Esophagus muscularis mucosa (tissue), 4 donors: Measurements from ENCODE around the gene ZNF516. TPM values are rescaled to one million over a fixed set of nuclear protein-coding genes. Genes with fewer than 3 reads are reported as not detected.

Experiments used
- DNase-seq: peaks from one replicate; pipeline ENCODE4 v3.0.0-alpha.2; 2017; ENCODE audit errors: extremely low spot score
- H3K27ac ChIP-seq, 4 donors: fragments of 200-600 bp; sonication (generic); replicated peaks in 1 of 4; 1 replicate in 3 of 4; 2 replicates in 1 of 4; pipeline ENCODE4 v1.5.1; 2016 to 2019; ENCODE audit warnings: mild to moderate bottlenecking in 1 of 4
- H3K27me3 ChIP-seq, 4 donors: fragments of 200-600 bp; sonication (generic); one replicate each; pipeline versions ENCODE4 v1.5.1 to v1.6.0; 2016 to 2019
- H3K36me3 ChIP-seq, 4 donors: fragments of 200-600 bp; sonication (generic); one replicate each; pipeline ENCODE4 v1.5.1; 2016 to 2019
- H3K4me1 ChIP-seq, 4 donors: fragments of 200-600 bp; sonication (generic); one replicate each; pipeline ENCODE4 v1.5.1; 2016 to 2019
- H3K4me3 ChIP-seq, 4 donors: fragments of 200-600 bp; sonication (generic); 1 replicate in 2 of 4; 2 replicates in 2 of 4; pipeline ENCODE4 v1.5.1; 2016 to 2019; ENCODE audit warnings: mild to moderate bottlenecking in 4 of 4, moderate library complexity in 1 of 4
- H3K9me3 ChIP-seq, 4 donors: fragments of 200-600 bp; sonication (generic); 1 replicate in 3 of 4; 2 replicates in 1 of 4; pipeline ENCODE4 v1.5.1; 2016 to 2019
- EP300 ChIP-seq: sonication (generic); formaldehyde crosslinking; IDR thresholded peaks from one replicate; pipeline ENCODE4 v1.6.1; 2017; ENCODE audit warnings: antibody characterized with exemption
- POLR2A ChIP-seq: fragments of 450-650 bp; IDR thresholded peaks from one replicate; pipeline ENCODE4 v1.6.1; 2017; ENCODE audit warnings: antibody characterized with exemption, moderate library complexity, mild to moderate bottlenecking, low read depth
- POLR2AphosphoS5 ChIP-seq, 2 donors: sonication (generic); formaldehyde crosslinking; IDR thresholded peaks; one replicate each; pipeline ENCODE4 v1.6.1; 2017; ENCODE audit warnings: antibody characterized with exemption in 2 of 2
- WGBS: methylation state at CpG from one replicate; pipeline ENCODE4 v1.1.5; 2018; 5-methylcytosine and 5-hydroxymethylcytosine counted together
- intact Hi-C: fragments of 100-400 bp; cut with DNase I; formaldehyde crosslinking; loops from one replicate; pipeline ENCODE4 v1.15.1; 2023
- total RNA-seq, 4 donors: library from RNA; depleted of rRNA; stranded (reverse); fragments of >200 nt; gene quantifications; one replicate each; pipeline versions ENCODE4 v1.1.0 to v1.2.1, GENCODE V29; 2016
- TF ChIP-seq, protein P1 (sequence below), 3 experiments: fragments of 200-600 bp in 2 of 3; fragments of 450-650 bp in 1 of 3; sonication (generic) in 2 of 3; IDR thresholded peaks; one replicate each; pipeline ENCODE4 v1.5.1; 2017 to 2019; ENCODE audit warnings: antibody characterized with exemption in 3 of 3, mild to moderate bottlenecking in 2 of 3, moderate library complexity in 1 of 3

ZNF516 gene
- total RNA-seq, 4 donors from 2014 or later, result 28.5 to 44.9 (median 35.8) TPM

DNA sequence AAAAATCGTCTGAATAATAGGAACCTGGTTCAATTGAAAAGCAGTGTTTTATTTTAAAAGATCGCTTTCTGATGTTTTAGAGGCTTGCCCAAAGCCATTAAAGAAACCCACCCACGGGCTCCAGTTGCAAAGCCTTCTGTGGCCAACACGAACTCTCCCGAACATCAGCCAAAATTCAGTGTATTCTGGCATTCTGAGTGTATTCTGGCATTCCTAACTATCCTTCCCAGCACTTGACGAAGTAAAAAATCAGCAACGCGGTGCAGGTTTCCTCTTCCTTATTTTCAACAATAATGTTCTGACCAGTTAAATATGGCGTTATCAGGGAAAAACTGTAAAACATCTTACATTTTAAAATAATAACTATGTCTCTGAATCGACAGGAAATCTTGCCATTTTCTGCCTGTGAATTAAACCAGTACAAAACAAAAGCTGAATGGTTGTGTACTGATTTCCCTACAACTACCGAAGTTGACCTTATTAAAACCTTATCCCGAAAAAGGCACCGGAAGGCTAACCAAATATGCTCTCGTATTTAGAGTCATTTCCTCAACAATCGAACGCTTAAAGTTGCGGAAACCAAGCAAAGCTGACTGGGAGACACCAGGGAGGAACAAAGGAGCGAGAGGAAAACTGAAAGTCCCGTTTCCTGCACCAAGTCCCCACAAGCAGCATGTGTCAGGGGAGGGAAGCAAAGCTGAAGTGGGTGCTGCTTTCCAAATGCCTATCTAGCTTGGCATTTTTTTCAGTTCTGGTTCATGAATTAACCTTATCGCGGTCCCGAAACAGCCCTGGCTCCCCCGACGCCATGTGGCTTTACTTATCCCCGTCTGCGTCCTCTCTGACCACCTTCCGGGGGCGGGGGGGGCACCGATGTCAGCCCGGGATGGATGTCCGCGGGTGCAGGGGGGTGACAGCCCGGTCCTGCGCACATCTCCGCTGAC lies 44.3 kb downstream of the ZNF516 start:
- H3K27ac ChIP-seq, result peak overlapping the region; percentile 82 to 90 (median 86)
- no peaks in the 10 kb centered on the region for H3K36me3 ChIP-seq
- H3K4me3 ChIP-seq, result peak overlapping the region; percentile 58 to 70 (median 64)
- no peaks in the 10 kb centered on the region for H3K9me3 ChIP-seq
- H3K27me3 ChIP-seq, result no peaks in the 10 kb centered on the region
- TF ChIP-seq POLR2AphosphoS5 (IDR thresholded peaks at IDR 0.05), result peak; percentile 51 to 53
- TF ChIP-seq EP300, result no peak
- peaks cover 52 to 93% (median 90%) of the 10 kb centered on the region in 4 donors for H3K4me1 ChIP-seq
- intact Hi-C loops, result loop anchor here (5.0 kb wide), 1 partner anchor 37 kb away; no protein-coding TSS in a partner anchor
- DNase-seq, result no peak
- 2% methylated on average over 35 of the region's 35 CpGs for WGBS

DNA sequence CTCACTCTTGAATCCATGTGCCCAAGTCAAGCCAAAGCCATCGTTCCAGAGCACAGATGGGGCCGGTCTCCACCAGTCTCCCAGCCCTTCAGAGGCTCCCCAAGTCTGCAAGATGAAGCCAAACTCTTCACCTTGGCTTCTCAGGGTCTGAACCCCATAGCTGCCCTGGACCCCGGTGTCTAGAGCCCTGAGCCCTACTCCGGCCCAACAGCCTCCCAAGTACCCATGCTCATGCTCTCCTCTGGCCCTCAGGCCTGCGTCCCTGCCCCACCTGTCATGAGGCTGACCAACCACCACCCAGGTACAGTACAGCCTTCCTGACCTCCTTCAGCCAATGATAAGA lies 46.0 kb downstream of the ZNF516 start:
- H3K9me3 ChIP-seq, result no peaks in the 10 kb centered on the region
- WGBS, result 86% methylated on average over 5 of the region's 5 CpGs
- no peak overlapping the region for H3K4me3 ChIP-seq
- TF ChIP-seq POLR2A (no peak), POLR2AphosphoS5 (IDR thresholded peaks at IDR 0.05) (no peak), EP300 (no peak)
- TF ChIP-seq, protein P1, sequence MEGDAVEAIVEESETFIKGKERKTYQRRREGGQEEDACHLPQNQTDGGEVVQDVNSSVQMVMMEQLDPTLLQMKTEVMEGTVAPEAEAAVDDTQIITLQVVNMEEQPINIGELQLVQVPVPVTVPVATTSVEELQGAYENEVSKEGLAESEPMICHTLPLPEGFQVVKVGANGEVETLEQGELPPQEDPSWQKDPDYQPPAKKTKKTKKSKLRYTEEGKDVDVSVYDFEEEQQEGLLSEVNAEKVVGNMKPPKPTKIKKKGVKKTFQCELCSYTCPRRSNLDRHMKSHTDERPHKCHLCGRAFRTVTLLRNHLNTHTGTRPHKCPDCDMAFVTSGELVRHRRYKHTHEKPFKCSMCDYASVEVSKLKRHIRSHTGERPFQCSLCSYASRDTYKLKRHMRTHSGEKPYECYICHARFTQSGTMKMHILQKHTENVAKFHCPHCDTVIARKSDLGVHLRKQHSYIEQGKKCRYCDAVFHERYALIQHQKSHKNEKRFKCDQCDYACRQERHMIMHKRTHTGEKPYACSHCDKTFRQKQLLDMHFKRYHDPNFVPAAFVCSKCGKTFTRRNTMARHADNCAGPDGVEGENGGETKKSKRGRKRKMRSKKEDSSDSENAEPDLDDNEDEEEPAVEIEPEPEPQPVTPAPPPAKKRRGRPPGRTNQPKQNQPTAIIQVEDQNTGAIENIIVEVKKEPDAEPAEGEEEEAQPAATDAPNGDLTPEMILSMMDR (IDR thresholded peaks at IDR 0.05), result no peak
- no peaks in the 10 kb centered on the region for H3K27me3 ChIP-seq
- peak overlapping the region; percentile 76 to 86 (median 84) for H3K27ac ChIP-seq
- H3K4me1 ChIP-seq, result peaks cover 58 to 93% (median 90%) of the 10 kb centered on the region in 4 donors
- intact Hi-C loops, result no loop called here
- DNase-seq, result no peak
- no peaks in the 10 kb centered on the region for H3K36me3 ChIP-seq

DNA sequence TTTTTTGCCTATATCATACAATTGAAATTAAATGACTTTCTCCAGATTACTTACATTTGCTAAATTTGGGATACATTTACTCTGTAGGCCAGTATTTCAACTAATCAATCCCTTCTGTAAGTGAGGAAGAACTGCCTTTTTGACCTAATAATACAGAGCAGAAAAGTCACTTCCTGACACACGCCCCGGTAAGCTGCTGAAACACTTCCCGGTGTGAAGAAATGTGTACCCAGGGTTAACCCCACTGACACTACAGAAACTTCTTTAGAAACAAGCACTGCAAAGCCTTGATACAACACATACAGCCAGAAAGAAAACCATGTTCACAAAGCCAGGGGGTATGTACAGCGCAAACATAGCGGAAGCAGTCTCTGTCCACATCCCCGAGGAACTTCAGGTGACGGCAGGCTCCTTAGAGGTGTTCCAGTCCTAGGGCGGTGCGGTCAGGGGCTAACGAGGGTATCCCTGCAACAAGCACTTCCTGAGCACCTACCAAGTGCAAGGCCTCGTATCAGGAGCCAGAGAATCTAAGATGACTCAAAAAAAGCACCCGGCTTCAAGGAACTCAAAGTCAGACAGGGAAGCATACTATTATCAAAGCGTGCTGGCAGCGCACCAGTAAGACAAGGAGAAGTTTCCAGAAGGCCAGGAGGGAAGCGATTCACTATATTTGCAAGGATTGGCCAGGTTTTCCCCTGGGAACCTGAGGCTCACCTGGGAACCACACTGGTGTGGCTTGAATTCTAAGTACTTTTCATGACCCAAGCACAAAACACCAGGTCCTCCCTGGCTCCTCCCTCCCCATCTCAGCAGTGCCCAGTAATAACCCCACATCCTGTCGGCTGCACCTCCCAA lies 46.6 kb downstream of the ZNF516 start:
- Histone ChIP-seq H3K9me3 (no peaks in the 10 kb centered on the region), H3K36me3 (no peaks in the 10 kb centered on the region), H3K27me3 (no peaks in the 10 kb centered on the region), H3K27ac (peak overlapping the region; percentile 76 to 86 (median 84)), H3K4me3 (no peak overlapping the region), H3K4me1 (peaks cover 58 to 93% (median 91%) of the 10 kb centered on the region in 4 donors)
- 73% methylated on average over 15 of the region's 16 CpGs for WGBS
- DNase-seq, result no peak
- TF ChIP-seq, protein P1 (IDR thresholded peaks at IDR 0.05), result no peak
- TF ChIP-seq POLR2AphosphoS5 (IDR thresholded peaks at IDR 0.05) (no peak), POLR2A (no peak), EP300 (no peak)
- intact Hi-C loops, result no loop called here

DNA sequence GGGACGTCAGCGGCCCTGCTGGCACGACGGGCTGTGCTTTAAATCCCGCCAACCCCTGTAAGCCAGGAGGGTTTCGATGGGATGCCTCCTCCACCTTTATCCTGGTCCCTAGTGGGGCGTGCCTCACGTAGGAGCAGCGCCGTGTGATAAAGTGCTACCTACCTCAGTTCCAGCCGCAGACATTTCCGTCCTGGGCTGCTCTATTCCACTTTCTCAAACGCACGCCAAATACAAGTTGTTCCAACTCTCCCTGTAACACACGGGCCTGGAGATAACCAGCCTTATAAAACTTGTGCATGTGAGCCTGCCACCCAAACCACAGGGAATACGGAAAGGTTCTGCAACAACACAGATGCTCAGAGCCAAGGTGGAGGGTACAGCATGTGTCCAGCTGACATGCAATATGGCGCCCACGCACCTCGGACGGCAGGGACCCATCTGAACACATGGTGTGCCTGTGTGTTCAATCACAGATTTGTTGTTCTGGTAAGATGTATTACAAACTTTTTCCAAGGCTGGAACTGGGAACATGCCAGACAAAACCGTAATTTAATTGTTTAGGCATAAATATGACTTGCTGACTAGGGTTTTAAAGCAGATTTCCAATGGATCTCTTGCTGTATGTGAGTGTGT lies 47.7 kb downstream of the ZNF516 start:
- no peaks in the 10 kb centered on the region for H3K9me3 ChIP-seq
- no peak overlapping the region for H3K4me3 ChIP-seq
- 80% methylated on average over 20 of the region's 21 CpGs for WGBS
- H3K4me1 ChIP-seq, result peaks cover 51 to 87% (median 81%) of the 10 kb centered on the region in 4 donors
- peaks cover under 1 to 7% (median 7%) of the 10 kb centered on the region in 4 donors for H3K36me3 ChIP-seq
- no peak for TF ChIP-seq POLR2AphosphoS5 (IDR thresholded peaks at IDR 0.05)
- no peak for TF ChIP-seq EP300
- TF ChIP-seq, protein P1 (IDR thresholded peaks at IDR 0.05), result no peak
- no peak for TF ChIP-seq POLR2A
- H3K27me3 ChIP-seq, result no peaks in the 10 kb centered on the region
- no peak for DNase-seq
- H3K27ac ChIP-seq, result peak overlapping the region; percentile 54 to 76 (median 59)
- intact Hi-C loops, result no loop called here
